ENCODE data around the gene ANKRD12.

- no peak for TF ChIP-seq EZH2 (IDR thresholded peaks at IDR 0.05)
- TF ChIP-seq POLR2AphosphoS5 (IDR thresholded peaks at IDR 0.05; ENCODE audit: borderline replicate concordance, low read depth, low read length) = no peak
These were observed 4.0 kb upstream of the ANKRD12 start for GRCh38 chr18:9132628-9133027.
